Sigmoid colon (tissue), 4 donors: ENCODE results near the gene FABP3.

ENCODE experiments used
- EP300 ChIP-seq, 4 donors: sonication (generic); formaldehyde crosslinking; IDR thresholded peaks; one replicate each; pipeline ENCODE4 v1.6.1; 2017; ENCODE audit warnings: antibody characterized with exemption in 4 of 4
- POLR2A ChIP-seq, 2 donors: fragments of 450-650 bp; IDR thresholded peaks; one replicate each; pipeline ENCODE4 v1.6.1; 2016; ENCODE audit warnings: antibody characterized with exemption in 2 of 2, mild to moderate bottlenecking in 2 of 2, moderate library complexity in 2 of 2
- TF ChIP-seq, protein P1 (sequence below), 4 experiments: fragments of 450-650 bp in 3 of 4; fragments of 200-600 bp in 1 of 4; IDR thresholded peaks; one replicate each; pipeline ENCODE4 v1.5.1; 2016 to 2019; ENCODE audit warnings: antibody characterized with exemption in 4 of 4, mild to moderate bottlenecking in 3 of 4, moderate library complexity in 2 of 4

DNA sequence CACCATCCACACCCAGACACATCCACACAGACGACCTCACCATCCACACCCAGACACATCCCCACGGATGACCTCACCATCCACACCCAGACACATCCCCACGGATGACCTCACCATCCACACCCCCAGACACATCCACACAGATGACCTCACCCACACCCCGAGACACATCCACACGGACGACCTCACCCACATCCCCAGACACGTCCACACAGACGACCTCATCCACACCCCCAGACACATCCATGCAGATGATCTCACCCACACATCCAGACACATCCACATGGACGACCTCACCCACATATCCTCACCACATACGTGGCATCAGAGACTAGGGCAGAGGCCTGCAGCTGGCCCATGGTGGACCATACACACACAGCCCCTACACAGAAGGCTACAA lies 14.7 kb upstream of the FABP3 start:
- TF ChIP-seq POLR2A (IDR thresholded peaks at IDR 0.05) (no peak), EP300 (IDR thresholded peaks at IDR 0.05) (no peak)
- TF ChIP-seq, protein P1, sequence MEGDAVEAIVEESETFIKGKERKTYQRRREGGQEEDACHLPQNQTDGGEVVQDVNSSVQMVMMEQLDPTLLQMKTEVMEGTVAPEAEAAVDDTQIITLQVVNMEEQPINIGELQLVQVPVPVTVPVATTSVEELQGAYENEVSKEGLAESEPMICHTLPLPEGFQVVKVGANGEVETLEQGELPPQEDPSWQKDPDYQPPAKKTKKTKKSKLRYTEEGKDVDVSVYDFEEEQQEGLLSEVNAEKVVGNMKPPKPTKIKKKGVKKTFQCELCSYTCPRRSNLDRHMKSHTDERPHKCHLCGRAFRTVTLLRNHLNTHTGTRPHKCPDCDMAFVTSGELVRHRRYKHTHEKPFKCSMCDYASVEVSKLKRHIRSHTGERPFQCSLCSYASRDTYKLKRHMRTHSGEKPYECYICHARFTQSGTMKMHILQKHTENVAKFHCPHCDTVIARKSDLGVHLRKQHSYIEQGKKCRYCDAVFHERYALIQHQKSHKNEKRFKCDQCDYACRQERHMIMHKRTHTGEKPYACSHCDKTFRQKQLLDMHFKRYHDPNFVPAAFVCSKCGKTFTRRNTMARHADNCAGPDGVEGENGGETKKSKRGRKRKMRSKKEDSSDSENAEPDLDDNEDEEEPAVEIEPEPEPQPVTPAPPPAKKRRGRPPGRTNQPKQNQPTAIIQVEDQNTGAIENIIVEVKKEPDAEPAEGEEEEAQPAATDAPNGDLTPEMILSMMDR (IDR thresholded peaks at IDR 0.05) = no peak
